Stimulated activated CD8-positive, alpha-beta memory T cell treated with anti-CD3 and anti-CD28 coated beads, Interleukin-12 subunit alpha, Interleukin-12 subunit beta, amount 100 ng/mL, for 1 hour (primary cell): ENCODE results near the gene MCCC2.
"Not testable (repeated sequence)": the region's sequence is repeated elsewhere in the genome, so short reads cannot be mapped to it uniquely, and the experiment has no call there.

ENCODE experiments used
- DNase-seq: peaks from one replicate; pipeline ENCODE4 v3.0.0-alpha.2; 2020; ENCODE audit warnings: low read depth

Gene MCCC2

GRCh38 chr5:71663191-71663969 is 76.2 kb downstream of the MCCC2 start:
- DNase-seq = no peak

- not testable (repeated sequence) for DNase-seq
Measured at GRCh38 chr5:71664615-71665014, 77.5 kb downstream of the MCCC2 start.

GRCh38 chr5:71666321-71666720 is 79.2 kb downstream of the MCCC2 start:
- DNase-seq = no peak

GRCh38 chr5:71677977-71678376 is 90.8 kb downstream of the MCCC2 start:
- no peak for DNase-seq

GRCh38 chr5:71679714-71680113 is 92.6 kb downstream of the MCCC2 start:
- DNase-seq = no peak

GRCh38 chr5:71680510-71680909 is 93.4 kb downstream of the MCCC2 start:
- no peak for DNase-seq

- no peak for DNase-seq
Measured at GRCh38 chr5:71681296-71681695, 94.2 kb downstream of the MCCC2 start.

GRCh38 chr5:71684309-71684708 is 97.2 kb downstream of the MCCC2 start:
- no peak for DNase-seq

- DNase-seq = no peak
Measured at GRCh38 chr5:71693828-71694427, 106.8 kb downstream of the MCCC2 start.

GRCh38 chr5:71695071-71695470 is 107.9 kb downstream of the MCCC2 start:
- no peak for DNase-seq

- no peak for DNase-seq
Measured at GRCh38 chr5:71695595-71695994, 108.5 kb downstream of the MCCC2 start.

- no peak for DNase-seq
Measured at GRCh38 chr5:71697967-71698366, 110.8 kb downstream of the MCCC2 start.

GRCh38 chr5:71699233-71699632 is 112.1 kb downstream of the MCCC2 start:
- DNase-seq = no peak

GRCh38 chr5:71699751-71700150 is 112.6 kb downstream of the MCCC2 start:
- DNase-seq = no peak

- no peak for DNase-seq
Measured at GRCh38 chr5:71700803-71701202, 113.7 kb downstream of the MCCC2 start.

- DNase-seq = no peak
Measured at GRCh38 chr5:71701407-71701806, 114.3 kb downstream of the MCCC2 start.

GRCh38 chr5:71703941-71704340 is 116.8 kb downstream of the MCCC2 start:
- DNase-seq = no peak

- DNase-seq = no peak
Measured at GRCh38 chr5:71705421-71705820, 118.3 kb downstream of the MCCC2 start.

GRCh38 chr5:71706906-71707305 is 119.8 kb downstream of the MCCC2 start:
- DNase-seq = no peak
